Epithelial cell of proximal tubule (primary cell): ENCODE measurements around the gene PPP1R14C. TPM values are rescaled to one million over a fixed set of nuclear protein-coding genes. Genes with fewer than 3 reads are reported as not detected.
A peak's percentile ranks its signal among the peaks of the same experiment; 100 is the strongest.

Source experiments
- DNase-seq: peaks from one replicate; pipeline ENCODE4 v3.0.0-alpha.2; 2011; ENCODE audit warnings: low read depth
- H3K4me3 ChIP-seq: 2 replicates; pipeline ENCODE4 v1.5.1; 2011; ENCODE audit warnings: low read depth, mild to moderate bottlenecking, low read length
- total RNA-seq: library from RNA; depleted of rRNA; stranded (reverse); fragments of >200 nt; gene quantifications from 2 replicates; pipeline ENCODE4 v1.2.3, GENCODE V29; 2015
- TF ChIP-seq, protein P1 (sequence below): conservative IDR thresholded peaks from 2 replicates; pipeline ENCODE4 v1.5.1; 2012; ENCODE audit warnings: low read depth, mild to moderate bottlenecking, low read length

The PPP1R14C gene
- total RNA-seq, 1 donor from 2014 or later = 27.0 TPM

DNA sequence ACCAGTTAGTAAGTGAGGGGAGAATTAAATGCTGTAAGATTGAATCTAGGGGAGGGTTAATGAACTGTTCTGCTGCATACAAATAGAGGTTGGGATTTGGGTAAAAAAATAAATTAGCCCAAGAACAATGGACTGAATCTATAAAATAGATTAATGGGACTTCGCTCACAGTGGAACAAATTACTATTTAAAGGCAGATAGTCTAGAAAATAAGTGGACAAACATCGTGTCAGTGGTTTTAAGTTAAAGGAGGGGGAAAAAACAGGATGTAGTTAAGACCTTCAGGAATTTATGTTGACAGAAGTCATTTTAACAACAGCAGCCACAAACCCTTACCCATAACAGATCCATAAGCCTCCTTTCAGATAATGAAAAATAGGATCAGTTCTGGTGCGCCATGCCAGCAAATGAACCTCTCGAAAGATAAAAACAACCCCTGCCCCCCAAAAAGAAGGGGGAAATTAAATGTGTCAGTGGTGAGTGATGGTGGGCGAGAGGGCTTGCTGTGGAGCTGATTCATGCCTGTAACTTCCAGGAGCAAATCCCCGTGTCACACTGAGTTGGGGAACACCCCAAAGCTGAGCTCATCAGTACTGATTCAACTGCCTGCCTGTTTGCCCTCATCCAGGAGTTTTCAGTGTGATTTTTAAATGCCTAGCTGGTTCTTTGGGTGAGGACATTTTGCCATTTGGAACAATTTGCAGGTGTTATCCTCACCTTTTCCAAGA is 86.8 kb downstream of the PPP1R14C start:
- TF ChIP-seq, protein P1, sequence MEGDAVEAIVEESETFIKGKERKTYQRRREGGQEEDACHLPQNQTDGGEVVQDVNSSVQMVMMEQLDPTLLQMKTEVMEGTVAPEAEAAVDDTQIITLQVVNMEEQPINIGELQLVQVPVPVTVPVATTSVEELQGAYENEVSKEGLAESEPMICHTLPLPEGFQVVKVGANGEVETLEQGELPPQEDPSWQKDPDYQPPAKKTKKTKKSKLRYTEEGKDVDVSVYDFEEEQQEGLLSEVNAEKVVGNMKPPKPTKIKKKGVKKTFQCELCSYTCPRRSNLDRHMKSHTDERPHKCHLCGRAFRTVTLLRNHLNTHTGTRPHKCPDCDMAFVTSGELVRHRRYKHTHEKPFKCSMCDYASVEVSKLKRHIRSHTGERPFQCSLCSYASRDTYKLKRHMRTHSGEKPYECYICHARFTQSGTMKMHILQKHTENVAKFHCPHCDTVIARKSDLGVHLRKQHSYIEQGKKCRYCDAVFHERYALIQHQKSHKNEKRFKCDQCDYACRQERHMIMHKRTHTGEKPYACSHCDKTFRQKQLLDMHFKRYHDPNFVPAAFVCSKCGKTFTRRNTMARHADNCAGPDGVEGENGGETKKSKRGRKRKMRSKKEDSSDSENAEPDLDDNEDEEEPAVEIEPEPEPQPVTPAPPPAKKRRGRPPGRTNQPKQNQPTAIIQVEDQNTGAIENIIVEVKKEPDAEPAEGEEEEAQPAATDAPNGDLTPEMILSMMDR = no peak
- peak; percentile 58 for DNase-seq
- no peak overlapping the region for H3K4me3 ChIP-seq

DNA sequence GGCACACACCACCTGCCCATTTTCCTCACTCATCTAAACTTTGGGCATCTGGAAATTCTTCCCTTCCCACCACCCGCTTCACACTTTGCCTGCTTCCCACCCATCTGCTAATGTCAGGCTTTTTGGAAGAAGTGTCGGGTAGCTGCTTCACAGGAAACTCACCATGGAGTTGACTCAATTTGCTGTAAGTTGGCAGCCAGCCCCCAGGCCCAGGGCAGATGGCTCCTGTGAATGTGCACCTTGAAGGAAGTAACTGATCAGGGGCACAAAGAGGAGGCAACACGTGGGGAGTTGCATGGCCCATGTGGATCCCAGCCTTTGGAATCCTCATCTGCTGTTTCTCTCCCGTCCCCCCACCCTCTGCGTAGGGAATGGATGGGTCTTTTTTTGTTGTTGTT is 87.3 kb downstream of the PPP1R14C start:
- TF ChIP-seq, protein P1 = no peak
- DNase-seq = no peak
- H3K4me3 ChIP-seq = no peak overlapping the region

DNA sequence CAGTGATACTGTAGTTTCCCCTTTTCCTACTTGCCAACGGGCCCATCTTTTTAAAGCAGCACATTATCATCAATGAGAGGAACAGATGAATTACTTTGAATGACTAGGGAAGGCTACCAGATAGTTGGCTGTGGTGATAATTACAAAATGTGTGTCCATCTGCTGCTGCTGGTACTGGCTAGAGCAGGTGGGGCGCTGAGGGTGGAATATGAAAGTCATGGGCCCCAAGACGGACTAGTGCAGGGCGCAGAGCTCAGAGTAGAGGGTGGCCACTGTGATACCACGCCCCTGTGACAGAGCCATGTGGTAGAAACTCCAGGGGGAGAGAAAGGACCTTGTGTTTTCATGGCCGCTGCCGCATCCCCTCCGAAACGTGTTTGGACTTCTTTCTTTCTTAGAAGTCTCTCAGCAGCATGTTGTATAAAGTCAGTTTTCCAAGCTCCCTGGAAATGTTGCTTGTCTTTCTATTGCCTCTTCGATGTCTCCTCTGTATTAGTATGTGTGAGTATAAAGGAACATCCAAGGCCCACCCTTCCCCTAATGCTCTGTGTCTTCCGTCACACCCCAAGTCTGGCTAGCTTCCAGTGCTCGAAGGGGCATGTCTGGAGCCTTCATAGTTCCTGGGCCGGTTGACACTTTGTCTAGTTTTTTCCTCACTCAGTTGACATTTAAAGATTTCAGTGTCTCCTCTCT is 88.1 kb downstream of the PPP1R14C start:
- DNase-seq = no peak
- TF ChIP-seq, protein P1 = no peak
- no peak overlapping the region for H3K4me3 ChIP-seq

- TF ChIP-seq, protein P1 = no peak
- no peak for DNase-seq
- no peak overlapping the region for H3K4me3 ChIP-seq
Observed at GRCh38 chr6:150231525-150231850, 88.6 kb downstream of the PPP1R14C start.

DNA sequence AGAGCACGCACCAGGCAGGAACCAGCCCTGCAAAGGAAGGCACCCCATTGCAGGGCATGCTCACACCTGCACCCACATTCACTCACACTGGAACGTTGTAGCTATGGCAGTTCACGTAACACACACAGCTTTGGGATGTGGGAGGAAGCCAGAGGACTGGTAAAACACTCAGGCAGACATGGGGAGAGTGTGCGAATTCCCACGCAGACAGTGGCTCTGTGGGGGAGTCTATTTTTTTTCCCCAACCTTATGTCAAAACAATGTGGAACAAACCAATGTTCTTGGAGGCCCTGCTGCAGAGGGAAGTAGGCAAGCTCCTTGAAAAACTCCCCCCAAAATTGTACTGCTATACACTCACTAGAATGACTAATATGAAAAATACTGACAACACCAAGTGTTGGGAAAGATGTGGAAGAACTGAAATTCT is 91.0 kb downstream of the PPP1R14C start:
- TF ChIP-seq, protein P1 = no peak
- no peak overlapping the region for H3K4me3 ChIP-seq
- DNase-seq = no peak

- no peak overlapping the region for H3K4me3 ChIP-seq
- no peak for DNase-seq
- TF ChIP-seq, protein P1 = no peak
Observed at GRCh38 chr6:150235218-150235617, 92.4 kb downstream of the PPP1R14C start.

DNA sequence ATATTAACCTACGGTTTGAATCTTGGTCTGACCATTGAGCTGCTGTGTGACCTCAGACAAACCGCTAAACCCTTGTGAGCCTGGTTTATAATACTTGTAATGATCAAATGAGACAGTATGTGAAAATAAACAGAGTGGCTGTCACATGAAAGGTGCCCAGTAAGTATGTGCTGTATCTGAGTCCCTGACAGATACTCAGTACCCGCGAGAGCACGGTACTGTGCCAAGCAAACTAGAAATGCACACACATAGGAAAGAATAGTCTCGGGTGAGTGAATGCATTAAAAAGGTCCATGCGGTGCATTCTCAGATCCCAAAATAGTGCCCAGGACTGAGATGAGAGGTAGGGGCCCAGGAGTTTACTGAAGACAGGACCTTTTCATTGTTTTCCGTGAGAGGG is 93.3 kb downstream of the PPP1R14C start:
- DNase-seq = no peak
- TF ChIP-seq, protein P1 = no peak
- H3K4me3 ChIP-seq = no peak overlapping the region
